ENCODE data around the gene UBASH3A. TPM values are rescaled to one million over a fixed set of nuclear protein-coding genes. Genes with fewer than 3 reads are reported as not detected.

The UBASH3A gene
- polyA plus RNA-seq, 3 donors = not detected

- 100% methylated on average over 1 of the region's 8 CpGs for WGBS (ENCODE audit: insufficient coverage)
- no peak overlapping the region for H2AFZ ChIP-seq (ENCODE audit: insufficient read depth, low read depth, low read length, poor library complexity, severe bottlenecking)
- H3K27me3 Mint-ChIP-seq (ENCODE audit: low read depth in 3 of 3) = peaks cover 3 to 7% (median 6%) of the 10 kb centered on the region in 3 donors
Observed at GRCh38 chr21:42378418-42378817, 25.3 kb upstream of the UBASH3A start.

GRCh38 chr21:42379426-42380215, 24.1 kb upstream of the UBASH3A start:
- Histone ChIP-seq H3K4me3 (replicated peaks in 1 of 3; ENCODE audit: low read depth in 2 of 3, low read length in 3 of 3) (no peak overlapping the region), H3K4me1 (ENCODE audit: control insufficient read depth in 1 of 2, insufficient read depth in 2 of 2, low read length in 2 of 2) (peaks cover 0 to 5% of the 10 kb centered on the region in 2 donors), H3K79me2 (ENCODE audit: insufficient read depth, low read length) (no peaks in the 10 kb centered on the region), H4K20me1 (ENCODE audit: insufficient read depth, low read length) (no peaks in the 10 kb centered on the region), H3K9me3 (replicated peaks in 1 of 2; ENCODE audit: control insufficient read depth in 1 of 2, insufficient read depth in 1 of 2, low read length in 2 of 2) (peaks cover 12 to 20% of the 10 kb centered on the region in 2 donors), H3K36me3 (replicated peaks in 1 of 2; ENCODE audit: control insufficient read depth in 1 of 2, insufficient read depth in 2 of 2, low read length in 2 of 2) (no peaks in the 10 kb centered on the region), H2AFZ (ENCODE audit: insufficient read depth, low read depth, low read length, poor library complexity, severe bottlenecking) (no peak overlapping the region), H3K4me2 (replicated peaks; ENCODE audit: extremely low read depth, low read length, poor library complexity, severe bottlenecking) (no peak overlapping the region), H3K27me3 (ENCODE audit: control insufficient read depth in 2 of 2, insufficient read depth in 2 of 2, low read length in 2 of 2) (no peaks in the 10 kb centered on the region), H3K9ac (ENCODE audit: insufficient read depth, low read length, poor library complexity, severe bottlenecking) (no peak overlapping the region), H3K27ac (ENCODE audit: low read depth in 1 of 2, low read length in 2 of 2) (no peak overlapping the region)
- Mint-ChIP-seq H3K36me3 (no peaks in the 10 kb centered on the region), H3K4me3 (peak overlapping the region in 1 of 2 donors; percentile 64), H3K27me3 (ENCODE audit: low read depth in 3 of 3) (peaks cover 3 to 7% (median 4%) of the 10 kb centered on the region in 3 donors), H3K9me3 (peaks cover 7 to 14% (median 13%) of the 10 kb centered on the region in 7 donors), H3K4me1 (peaks cover 24% of the 10 kb centered on the region), H3K27ac (no peak overlapping the region)
- TF ChIP-seq CTCF (IDR thresholded peaks at IDR 0.05) = no peak
- peak in 2 of 3 donors; percentile 9 to 16 for DNase-seq
- intact Hi-C loops (cut with micrococcal nuclease) = loop anchor here in 1 of 2 donors (5.0 kb wide), 1 partner anchor 68 kb away; no protein-coding TSS in a partner anchor
- 81% methylated on average over 14 of the region's 17 CpGs for WGBS (ENCODE audit: insufficient coverage)

More at GRCh38 chr21:42378418-42378817, 25.3 kb upstream of the UBASH3A start:
- H3K27ac ChIP-seq (ENCODE audit: low read depth in 1 of 2, low read length in 2 of 2) = no peak overlapping the region
- DNase-seq = no peak
- H3K9ac ChIP-seq (ENCODE audit: insufficient read depth, low read length, poor library complexity, severe bottlenecking) = no peak overlapping the region
- no peaks in the 10 kb centered on the region for H3K79me2 ChIP-seq (ENCODE audit: insufficient read depth, low read length)
- H3K9me3 ChIP-seq (replicated peaks in 1 of 2; ENCODE audit: control insufficient read depth in 1 of 2, insufficient read depth in 1 of 2, low read length in 2 of 2) = peaks cover 9 to 20% of the 10 kb centered on the region in 2 donors
- no peak overlapping the region for H3K4me2 ChIP-seq (replicated peaks; ENCODE audit: extremely low read depth, low read length, poor library complexity, severe bottlenecking)
- H3K4me3 ChIP-seq (replicated peaks in 1 of 3; ENCODE audit: low read depth in 2 of 3, low read length in 3 of 3) = no peak overlapping the region
- Mint-ChIP-seq H3K4me1 (peaks cover 16% of the 10 kb centered on the region), H3K27ac (no peak overlapping the region), H3K36me3 (no peaks in the 10 kb centered on the region), H3K9me3 (peaks cover 7 to 14% (median 12%) of the 10 kb centered on the region in 7 donors), H3K4me3 (no peak overlapping the region)
- TF ChIP-seq CTCF (IDR thresholded peaks at IDR 0.05) = no peak
- H3K36me3 ChIP-seq (replicated peaks in 1 of 2; ENCODE audit: control insufficient read depth in 1 of 2, insufficient read depth in 2 of 2, low read length in 2 of 2) = no peaks in the 10 kb centered on the region
- peaks cover 0 to 3% of the 10 kb centered on the region in 2 donors for H3K4me1 ChIP-seq (ENCODE audit: control insufficient read depth in 1 of 2, insufficient read depth in 2 of 2, low read length in 2 of 2)
- no peaks in the 10 kb centered on the region for H4K20me1 ChIP-seq (ENCODE audit: insufficient read depth, low read length)
- intact Hi-C loops (cut with micrococcal nuclease) = no loop called here
- no peaks in the 10 kb centered on the region for H3K27me3 ChIP-seq (ENCODE audit: control insufficient read depth in 2 of 2, insufficient read depth in 2 of 2, low read length in 2 of 2)
